GM19463 (cell line): Measurements from ENCODE around the gene C11orf87.

Source experiments
- ATAC-seq: cut with Tn5 transposase; IDR thresholded peaks from one replicate; pipeline ENCODE4 v1.9.1; 2021; ENCODE audit warnings: mild to moderate bottlenecking, moderate library complexity; ENCODE audit not compliant: unreplicated experiment

The C11orf87 gene

DNA sequence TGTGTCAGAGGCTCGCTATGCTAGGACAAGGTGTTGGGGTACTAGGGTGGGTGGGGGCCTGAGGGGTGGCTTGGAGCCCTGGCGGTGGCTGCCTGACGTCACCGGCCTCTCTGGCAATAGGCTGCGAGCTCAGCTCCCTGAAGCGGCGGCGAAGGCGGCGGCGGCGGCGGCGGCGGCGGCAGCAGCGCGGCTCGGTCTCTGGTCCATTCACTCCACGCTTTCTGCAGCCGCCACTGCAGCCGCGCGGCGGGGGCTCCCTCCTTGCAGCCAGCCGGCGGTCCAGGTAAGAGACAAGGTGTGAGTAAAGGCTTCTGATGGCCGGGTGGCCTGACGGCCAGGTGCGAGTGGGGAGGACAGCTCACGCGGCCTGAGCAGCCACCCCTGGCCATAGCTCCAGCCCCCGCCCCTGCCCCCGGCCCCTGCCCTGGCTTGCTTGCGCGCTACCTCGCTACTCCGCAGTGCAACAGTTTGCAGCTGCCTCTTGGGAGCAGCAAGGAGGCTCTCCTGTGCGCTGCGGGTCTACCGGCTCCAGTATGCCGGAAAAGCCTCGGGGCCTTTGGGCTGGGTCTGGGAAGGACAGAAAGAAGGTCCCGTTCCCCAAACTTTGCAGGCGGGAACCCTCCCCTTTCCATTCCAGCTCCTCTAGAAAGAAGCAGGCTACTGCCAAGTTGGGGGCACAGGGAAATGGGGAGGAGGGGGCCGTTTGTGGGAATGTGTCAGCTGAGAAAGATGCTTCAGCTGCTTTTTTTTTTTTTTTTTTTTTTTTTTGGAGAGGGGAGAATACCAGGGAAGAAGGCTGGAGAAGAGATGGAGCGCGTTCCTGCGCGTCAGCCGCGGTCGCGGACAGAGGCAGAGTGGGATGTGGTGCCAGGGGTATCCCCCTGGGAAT is at the start of gene C11orf87:
C11orf87 (plus strand) TSS at position 210 of the 889 bp plus-strand sequence. CDS start 1,444 bp downstream, outside the sequence.
- ATAC-seq, result no peak

DNA sequence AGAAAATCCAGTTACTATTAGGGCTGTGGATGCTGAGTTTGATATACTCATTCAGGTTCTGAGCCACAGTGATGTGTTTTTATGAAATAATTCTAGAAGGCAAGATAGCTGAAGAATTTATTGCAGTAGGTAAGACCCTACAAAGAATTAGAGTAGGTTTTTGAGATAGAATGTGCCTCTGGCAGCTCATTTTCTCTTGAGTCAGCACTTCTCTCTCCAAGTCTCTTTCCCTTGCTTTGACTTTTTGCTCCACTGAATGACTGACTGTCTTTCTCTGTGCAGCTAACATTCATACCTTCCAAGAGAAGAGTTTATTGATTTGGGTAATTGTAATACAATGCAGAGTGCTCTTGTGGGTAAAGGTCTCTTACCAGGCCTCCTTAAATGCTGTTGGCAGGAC is 48.0 kb upstream of the C11orf87 start:
- no peak for ATAC-seq

DNA sequence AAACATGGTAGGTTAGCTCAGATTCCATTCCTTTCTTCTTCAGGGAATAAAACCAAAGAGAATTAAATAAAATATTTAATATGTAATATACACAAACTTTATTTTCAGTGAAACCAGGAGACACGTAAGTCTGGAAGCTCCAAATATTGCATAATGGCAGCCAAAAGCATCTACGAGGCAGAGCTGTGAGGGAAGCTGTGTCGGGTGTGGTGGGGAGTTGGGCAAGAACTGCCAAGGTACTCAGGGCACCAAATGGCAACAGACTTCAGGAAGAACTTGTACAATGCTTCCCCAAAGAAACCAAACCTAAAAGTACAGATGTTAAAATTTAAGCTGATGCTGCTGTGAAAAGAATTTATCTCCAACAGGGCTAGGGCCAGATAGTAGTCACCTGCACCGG is 47.5 kb upstream of the C11orf87 start:
- no peak for ATAC-seq

DNA sequence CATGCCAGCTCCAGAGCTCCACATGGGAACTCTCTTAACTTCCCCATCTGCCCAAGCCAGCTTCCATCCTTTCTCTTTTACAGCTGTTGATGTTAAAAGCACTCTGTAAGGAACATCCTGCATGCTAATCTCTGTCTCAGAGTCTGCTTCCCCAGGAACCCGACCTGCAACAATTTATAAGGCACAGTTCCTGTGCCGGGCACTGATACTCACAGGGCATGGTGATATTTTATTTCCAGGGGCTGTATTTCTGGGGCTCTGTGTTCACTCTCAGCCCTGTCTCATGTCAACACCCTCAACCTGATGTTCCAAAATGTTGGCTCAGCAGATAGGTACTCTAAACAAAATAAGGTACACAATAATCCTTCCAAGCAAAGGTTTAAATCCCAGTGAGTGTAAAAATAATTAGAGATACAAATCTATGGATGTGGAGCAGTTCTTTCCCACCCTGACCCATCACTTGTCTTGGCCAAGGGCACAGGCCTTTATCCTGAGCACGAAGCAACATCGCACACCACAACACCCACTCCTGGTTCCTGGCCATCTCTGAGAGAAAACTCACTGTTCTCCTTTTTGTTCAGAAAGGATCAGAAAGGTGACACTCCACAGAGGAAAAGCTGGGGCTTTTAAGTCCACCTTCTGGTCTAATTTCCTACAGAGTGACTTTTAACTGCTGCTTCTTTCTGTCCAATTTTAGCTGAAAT is 44.8 kb upstream of the C11orf87 start:
- ATAC-seq, result no peak

DNA sequence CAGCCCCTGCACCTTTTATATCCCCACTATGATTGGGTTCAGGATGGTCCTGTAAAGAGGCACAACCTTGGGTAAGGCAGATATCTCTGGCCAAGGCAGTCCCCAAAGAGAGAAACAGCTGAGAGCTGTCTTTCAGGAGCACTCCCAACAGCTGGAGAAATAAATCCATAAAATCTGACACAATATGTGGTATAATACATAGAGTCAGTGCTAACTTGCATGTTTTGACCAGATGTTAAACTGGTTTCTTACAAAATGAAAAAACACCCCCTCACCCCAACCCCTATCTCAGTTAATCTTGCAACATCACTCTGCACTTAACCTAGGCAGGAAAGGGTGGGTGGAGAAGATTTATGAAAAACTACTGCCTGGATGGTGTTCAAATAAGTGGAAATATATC is 44.0 kb upstream of the C11orf87 start:
- no peak for ATAC-seq

DNA sequence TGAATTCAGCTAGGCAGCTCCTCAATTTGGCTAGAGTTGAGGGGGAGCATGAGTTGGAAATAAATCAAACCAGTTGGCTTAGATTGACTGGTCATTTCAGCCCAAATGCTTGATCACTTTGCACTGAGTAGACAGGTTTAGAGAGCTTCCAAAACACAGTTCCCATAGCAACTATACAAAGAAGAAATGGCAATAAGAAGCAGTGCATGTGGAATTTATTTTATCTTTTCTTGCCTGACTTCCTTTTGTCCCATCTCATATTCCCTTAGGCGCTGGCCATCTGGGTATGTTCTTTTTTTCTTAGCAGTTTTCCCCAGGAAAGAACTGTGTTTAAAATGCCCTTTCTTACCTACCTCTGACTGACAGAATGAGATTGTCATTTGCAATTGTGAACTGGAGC is 38.7 kb upstream of the C11orf87 start:
- ATAC-seq, result no peak

DNA sequence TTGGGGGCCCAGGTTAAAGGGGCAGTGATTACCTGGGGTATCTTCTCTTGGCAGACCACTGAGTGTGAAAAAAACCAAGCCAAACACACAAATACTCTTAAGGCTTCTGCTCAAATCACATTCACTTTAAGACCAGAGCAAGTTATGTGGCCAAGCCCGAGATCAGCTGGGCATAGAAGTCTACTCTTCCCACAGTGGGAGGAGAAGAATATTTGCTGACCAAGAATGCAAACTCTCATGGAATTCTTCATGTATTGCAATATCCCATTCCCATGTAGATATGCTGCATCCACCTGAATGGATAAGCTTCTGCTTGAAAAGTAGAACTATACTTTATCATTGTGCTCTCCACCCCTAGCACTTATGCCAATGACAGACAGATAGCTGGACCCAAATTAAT is 37.1 kb upstream of the C11orf87 start:
- ATAC-seq, result no peak

DNA sequence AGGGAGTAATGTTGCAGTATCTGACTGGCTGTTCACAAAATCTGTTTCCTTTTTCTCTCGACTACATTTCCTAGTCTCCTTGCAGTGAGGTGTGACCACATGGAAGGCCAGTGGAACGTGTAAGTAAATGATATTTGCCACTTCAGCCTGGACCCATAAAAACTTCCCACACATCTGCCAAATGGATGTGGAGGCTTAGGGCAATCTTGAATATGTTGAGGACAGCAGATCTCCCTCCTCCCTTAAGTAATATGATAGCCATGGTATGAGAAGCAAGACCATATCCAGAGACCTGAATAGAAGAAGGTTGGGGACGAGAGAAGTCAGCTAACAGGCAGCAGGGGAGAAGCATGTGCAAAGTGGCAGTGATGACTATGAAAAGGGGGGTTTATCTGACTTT is 33.0 kb upstream of the C11orf87 start:
- no peak for ATAC-seq

DNA sequence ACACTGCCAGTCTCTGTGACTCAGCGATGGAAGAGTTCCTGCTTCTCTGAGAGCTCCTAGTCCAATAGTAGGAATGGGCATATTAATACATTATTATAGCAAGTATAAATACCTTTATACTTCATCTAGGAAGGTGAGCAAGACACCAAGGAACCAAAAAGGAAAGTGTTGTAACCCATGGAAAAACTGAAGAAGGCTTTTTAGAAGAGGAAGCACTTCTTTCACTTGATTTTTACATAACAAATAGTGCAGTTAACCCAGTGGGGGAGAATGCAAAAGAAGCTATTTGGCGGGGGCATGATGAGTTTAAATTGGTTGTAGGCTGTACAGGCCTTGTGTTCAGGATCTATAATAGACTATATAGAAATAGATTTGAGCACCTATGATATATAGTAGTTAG is 31.2 kb upstream of the C11orf87 start:
- ATAC-seq, result no peak

DNA sequence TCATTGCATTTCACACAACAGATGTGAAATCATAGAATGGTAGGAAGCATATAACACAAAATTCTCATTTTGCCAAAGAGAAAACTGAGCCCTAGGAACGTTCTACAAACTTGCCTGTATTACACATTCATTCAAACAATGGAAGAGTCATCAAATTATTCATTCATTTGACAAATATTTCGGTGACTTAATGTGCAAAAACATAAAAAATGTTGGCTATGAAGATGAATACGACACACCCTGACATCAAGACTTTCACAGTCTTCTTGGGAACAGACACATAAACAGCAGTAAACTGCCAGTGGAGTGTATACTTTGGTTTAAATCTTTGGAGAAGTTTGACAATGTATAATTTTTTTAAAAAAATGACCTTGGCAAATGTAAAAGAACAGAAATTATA is 20.4 kb upstream of the C11orf87 start:
- no peak for ATAC-seq

DNA sequence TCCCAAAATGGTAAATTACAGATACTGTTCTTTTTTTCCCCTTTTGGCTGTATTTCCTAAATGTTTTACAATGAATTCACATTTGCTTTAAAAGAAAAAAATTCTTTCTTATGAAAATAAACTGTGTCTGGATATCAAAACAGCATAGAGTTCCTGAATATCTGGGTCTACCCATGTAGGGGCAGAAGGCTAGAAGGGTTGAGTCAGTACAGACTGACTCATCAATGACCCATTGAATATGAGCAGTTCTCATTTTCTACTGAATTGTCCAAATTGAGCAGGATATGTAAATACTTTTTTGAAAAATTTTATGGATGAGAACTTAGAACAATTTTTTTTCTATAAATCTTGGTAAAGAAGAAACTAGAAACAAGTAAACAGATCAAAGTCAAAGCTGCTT is 16.3 kb upstream of the C11orf87 start:
- no peak for ATAC-seq

DNA sequence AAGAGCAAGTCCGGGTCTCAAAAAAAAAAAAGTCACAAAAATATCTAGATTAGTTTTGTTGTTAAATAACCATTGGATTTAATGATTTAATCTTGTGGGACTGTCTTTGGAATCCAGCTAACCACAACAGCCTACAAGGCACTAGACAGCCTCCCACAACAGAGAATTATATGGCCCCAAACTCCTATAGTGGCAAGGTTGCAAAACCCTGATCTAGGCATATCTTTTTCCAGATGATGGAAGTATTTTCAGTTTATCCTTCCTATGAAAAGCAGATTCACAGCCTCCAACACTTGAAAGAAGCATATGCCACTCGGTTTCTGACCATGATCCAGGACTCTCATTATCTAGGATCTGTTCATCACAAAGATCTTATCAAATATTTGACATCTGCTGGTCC is 5.4 kb upstream of the C11orf87 start:
- ATAC-seq, result no peak

DNA sequence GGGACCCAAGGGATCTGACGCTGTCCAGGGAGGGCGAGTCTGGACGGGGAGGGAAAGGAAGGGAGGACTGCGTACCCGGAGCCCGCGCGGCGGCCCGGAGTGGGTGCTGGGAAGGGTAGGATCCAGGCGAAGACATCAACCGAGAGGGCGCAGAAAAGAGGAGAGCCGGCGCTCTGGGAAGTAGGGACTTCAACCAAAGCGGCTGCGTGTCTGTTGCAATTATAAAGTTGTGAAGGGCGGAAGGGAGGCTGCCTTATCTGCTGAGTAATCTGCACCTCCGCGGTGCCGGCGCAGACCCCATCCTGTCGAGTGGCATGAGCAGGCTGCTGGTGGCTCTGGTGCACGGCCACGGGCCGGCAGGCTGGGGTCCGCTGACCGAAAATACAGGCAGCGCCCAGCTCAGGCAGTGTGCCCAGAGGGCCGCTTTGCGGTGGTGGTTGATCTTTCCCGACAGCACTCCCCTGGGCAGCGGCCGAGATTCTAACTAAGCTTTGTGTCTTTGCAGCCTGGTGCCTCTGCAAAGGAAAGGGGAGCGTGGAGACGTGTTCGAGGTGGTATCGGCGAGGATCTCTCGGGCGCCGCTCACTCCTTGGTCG is 978 bp downstream of the C11orf87 start:
- no peak for ATAC-seq

DNA sequence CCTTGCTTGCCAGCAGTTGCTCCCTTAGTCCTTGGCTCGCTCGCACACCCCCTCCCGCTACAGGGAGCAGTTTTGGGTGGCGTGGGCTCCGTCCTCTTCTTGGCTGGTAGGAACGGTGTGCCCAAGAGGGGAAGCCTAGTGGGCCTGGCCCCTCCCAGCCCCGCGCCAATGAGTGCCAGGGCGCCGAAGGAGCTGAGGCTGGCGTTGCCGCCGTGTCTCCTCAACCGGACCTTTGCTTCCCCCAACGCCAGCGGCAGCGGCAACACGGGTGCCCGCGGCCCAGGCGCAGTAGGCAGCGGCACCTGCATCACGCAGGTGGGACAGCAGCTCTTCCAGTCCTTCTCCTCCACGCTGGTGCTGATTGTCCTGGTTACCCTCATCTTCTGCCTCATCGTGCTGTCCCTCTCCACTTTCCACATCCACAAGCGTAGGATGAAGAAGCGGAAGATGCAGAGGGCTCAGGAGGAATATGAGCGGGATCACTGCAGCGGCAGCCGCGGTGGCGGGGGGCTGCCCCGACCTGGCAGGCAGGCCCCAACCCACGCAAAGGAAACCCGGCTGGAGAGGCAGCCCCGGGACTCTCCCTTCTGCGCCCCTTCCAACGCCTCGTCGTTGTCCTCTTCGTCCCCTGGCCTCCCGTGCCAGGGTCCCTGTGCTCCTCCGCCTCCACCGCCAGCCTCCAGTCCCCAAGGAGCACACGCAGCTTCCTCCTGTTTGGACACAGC is 1.6 kb downstream of the C11orf87 start:
- ATAC-seq, result no peak

DNA sequence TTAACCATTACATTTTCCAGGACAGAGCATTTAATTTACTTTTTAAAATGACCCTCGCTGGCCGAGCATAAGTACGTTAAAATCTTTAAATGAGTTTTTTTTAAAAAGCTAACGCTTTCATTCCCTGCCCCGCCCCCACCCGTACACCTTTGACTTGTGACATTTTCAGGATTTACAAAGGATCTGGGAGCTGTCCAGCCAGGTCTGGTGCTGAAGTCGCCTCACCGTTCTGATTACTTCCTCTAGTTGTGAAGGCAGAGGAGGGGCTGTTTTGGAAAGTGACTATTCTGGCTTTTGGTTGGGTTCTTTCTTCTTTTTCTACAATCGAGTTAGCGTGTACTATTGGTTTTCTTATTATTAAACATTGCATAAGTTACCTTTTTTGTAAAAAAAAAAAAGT is 2.9 kb downstream of the C11orf87 start:
- ATAC-seq, result no peak

DNA sequence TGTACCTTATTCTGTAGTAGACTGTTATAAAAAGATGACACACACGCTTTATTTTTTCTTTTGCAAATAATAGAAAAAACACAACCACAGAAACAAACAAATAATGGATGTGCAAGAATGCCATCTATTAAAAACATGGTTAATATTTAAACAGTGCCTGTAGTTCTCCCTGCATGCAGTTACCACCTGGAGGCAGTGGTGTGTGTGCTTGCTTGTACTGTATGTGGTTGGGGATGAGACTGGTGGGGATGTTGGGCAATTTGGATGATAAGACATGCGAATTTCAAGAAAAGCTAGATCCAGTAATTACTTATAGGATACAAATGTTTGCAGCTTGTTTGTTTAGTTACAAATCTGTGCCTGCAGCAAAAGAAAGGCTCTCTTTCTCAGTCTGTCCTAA is 3.6 kb downstream of the C11orf87 start:
- ATAC-seq, result no peak

DNA sequence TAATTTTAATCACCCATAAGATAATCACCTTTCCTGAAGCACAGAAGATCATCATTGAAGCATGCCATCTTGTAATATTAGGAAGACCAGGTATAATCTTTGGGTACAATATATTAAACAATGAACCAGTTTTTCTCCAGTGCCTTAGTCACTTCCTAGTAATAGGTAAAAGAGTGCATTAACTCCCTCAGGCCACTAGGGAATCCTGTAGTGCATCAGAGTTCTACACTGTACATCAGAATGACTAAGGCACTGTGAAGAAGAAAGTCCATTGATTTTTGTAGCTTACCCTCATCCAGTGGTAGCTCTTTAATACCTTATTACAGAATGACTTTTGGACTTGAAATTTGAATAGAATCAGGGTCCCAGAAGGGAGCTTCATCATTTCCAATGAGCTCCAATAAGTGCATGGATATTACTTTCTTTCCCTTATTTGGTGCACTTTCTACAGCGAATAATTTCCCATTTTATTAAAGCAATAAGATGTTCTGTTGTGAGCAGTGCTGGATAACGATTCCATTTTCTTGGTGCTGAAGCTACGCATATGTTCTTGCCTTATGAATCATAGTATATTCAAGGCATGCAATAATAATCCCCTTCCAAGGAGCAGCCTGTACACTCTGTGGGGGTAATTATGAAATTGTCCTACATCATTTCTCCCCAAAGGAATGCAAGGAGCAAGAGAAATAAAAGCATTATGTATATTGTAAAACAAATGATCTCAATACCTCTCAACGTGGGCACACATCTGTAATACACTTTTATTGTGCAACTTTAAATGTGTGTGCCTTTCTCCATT is 4.7 kb downstream of the C11orf87 start:
- ATAC-seq, result no peak

DNA sequence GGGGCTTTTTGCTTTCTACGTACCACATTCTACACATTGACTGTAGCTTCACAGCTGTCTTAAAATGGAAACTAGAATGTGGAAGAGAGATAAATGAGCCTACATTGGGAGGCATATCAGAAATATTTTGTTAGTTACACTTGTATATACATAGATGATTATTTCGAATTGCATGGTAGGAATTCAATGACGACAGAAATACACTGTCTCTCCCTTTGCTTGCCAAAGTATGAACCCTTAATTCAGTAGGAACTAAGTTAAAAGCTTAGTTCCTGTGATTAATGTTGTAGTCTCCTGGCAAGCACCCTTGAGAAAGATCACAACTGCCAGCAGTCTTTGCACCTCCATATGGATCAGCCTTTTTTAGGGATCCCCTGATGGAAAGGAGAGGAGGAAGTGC is 10.1 kb downstream of the C11orf87 start:
- ATAC-seq, result no peak

DNA sequence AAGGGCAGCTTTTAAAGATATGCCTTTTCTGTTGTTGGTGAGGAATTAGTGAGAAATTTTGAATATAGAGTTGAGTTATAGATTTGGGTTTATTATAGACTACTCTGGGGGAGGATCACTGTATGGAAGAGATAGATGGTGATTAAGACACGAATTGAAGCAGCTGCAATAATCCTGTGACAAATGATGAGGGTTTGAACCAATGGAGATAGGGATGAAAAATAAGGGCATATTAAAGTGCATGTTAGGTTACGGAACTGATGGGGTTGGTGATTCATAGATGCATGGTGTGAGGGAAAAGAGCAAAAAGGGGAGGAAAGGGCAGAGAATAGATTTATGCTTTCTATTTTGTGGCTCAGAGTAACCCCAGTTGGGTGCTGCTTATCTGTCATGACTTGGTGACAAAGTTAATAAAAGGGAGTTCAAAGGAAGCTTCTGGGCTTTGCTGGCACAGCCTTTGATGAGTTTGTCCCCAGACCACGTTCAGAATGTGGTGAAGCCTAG is 11.8 kb downstream of the C11orf87 start:
- ATAC-seq, result no peak

DNA sequence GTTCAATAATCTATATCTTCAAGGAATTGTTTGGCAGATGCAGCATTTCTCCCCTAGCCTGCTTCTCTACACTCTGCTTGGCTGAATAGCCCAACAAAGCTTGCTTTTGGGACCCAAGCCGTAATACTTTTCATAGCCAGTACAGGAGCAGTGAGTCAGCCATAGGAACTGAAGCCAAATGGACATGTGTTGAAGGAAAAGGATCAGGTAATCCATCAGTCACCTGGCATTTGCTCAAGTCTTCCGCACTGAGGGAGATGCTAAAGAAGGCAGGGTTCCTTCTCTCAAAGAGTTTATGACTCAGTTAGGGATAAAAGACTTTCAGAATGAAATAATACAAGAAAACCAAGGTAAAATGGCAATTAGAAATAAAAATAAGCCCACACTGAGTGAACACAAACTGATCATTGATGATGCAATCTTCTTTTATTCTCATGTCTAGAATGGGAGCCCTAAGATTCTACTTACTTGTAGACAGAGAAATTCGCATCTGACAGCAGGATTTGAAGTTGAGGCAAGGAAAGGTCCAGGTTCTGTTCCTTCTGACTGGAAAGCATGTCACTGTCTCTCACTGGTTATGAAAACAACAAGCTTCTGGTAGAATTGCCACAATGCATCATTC is 13.2 kb downstream of the C11orf87 start:
- ATAC-seq, result no peak
